Ishikawa (cell line): ENCODE data around the gene MYO16.

Experiments
- CREB1 ChIP-seq: IDR thresholded peaks from 2 replicates; pipeline ENCODE4 v1.6.1; 2012; ENCODE audit warnings: low read depth
- EP300 ChIP-seq: IDR thresholded peaks from 2 replicates; pipeline ENCODE4 v1.6.1; 2012; ENCODE audit warnings: borderline replicate concordance
- YY1 ChIP-seq: IDR thresholded peaks from 2 replicates; pipeline ENCODE4 v1.6.1; 2012; ENCODE audit warnings: low read depth

GRCh38 chr13:108816375-108816774 is 187.0 kb downstream of the MYO16 start:
- TF ChIP-seq YY1 (no peak), CREB1 (no peak), EP300 (no peak)
